Endothelial cell of umbilical vein (primary cell): Measurements from ENCODE around the gene TKT. TPM values are rescaled to one million over a fixed set of nuclear protein-coding genes. Genes with fewer than 3 reads are reported as not detected.

Experiments
- BruUV-seq: library from RNA; stranded (reverse); fragments of 400-500 nt; replicated peaks from 2 replicates; lab custom pipeline; 2021; lab: Mats Ljungman, UMichigan
- CTCF ChIA-PET: fragments of 300-600, 350-600 bp; sonication (Branson Sonifier 250); formaldehyde crosslinking; loops from one replicate; lab custom pipeline; 2021; ENCODE audit warnings: antibody characterized with exemption, inconsistent platforms; lab: Charles Lee
- POLR2A ChIA-PET: fragments of 300-600, 350-600 bp; sonication (Branson Sonifier 250); formaldehyde crosslinking; loops from one replicate; lab custom pipeline; 2021; ENCODE audit warnings: antibody characterized with exemption, inconsistent platforms; lab: Charles Lee
- DNase-seq: peaks from one replicate; pipeline ENCODE4 v3.0.0-alpha.2; 2011; ENCODE audit warnings: low read depth, low spot score
- FAIRE-seq: peaks from 2 replicates; lab custom pipeline; 2011; peaks lifted over from hg19 to GRCh38; lab: Jason Lieb, UNC
- H2AFZ ChIP-seq: 2 replicates; pipeline ENCODE4 v1.6.0; 2012; ENCODE audit warnings: low read depth, low read length, control low read depth, inconsistent platforms
- H3K27ac ChIP-seq: 2 replicates; pipeline ENCODE4 v1.5.1; 2011; ENCODE audit warnings: low read depth, mild to moderate bottlenecking, control low read depth, low read length, moderate library complexity; ENCODE audit not compliant: insufficient read depth
- H3K27me3 ChIP-seq, 2 experiments: 2 replicates each; pipeline versions ENCODE4 v1.6.0 to v1.6.1; 2011; ENCODE audit warnings: low read length in 2 of 2, mixed read lengths in 1 of 2; ENCODE audit not compliant: control insufficient read depth in 2 of 2, insufficient read depth in 2 of 2
- H3K36me3 ChIP-seq, 2 experiments: 2 replicates in 1 of 2; 3 replicates in 1 of 2; pipeline ENCODE4 v1.5.1; 2011; ENCODE audit warnings: low read length in 2 of 2, mild to moderate bottlenecking in 1 of 2, moderate library complexity in 1 of 2; ENCODE audit not compliant: control insufficient read depth in 2 of 2, insufficient read depth in 2 of 2; ENCODE audit errors: extremely low read depth in 1 of 2
- H3K4me1 ChIP-seq: 3 replicates; pipeline ENCODE4 v1.5.1; 2011; ENCODE audit warnings: mild to moderate bottlenecking, low read length; ENCODE audit not compliant: control insufficient read depth, insufficient read depth; ENCODE audit errors: extremely low read depth
- H3K4me2 ChIP-seq: 2 replicates; pipeline ENCODE4 v1.6.1; 2011; ENCODE audit warnings: low read length, control low read depth, mixed read lengths; ENCODE audit not compliant: insufficient read depth
- H3K4me3 ChIP-seq, 3 experiments: fragments of 200-600 bp in 1 of 3; sonication (generic), shearing (Covaris generic) in 1 of 3; replicated peaks in 1 of 3; 2 replicates each; pipeline ENCODE4 v1.5.1; 2011 to 2016; ENCODE audit warnings: control low read depth in 3 of 3, low read length in 3 of 3, mild to moderate bottlenecking in 2 of 3, inconsistent platforms in 1 of 3, low read depth in 1 of 3, moderate library complexity in 1 of 3; ENCODE audit not compliant: insufficient read depth in 1 of 3
- H3K79me2 ChIP-seq: 2 replicates; pipeline ENCODE4 v1.6.0; 2012; ENCODE audit warnings: low read length, inconsistent platforms; ENCODE audit not compliant: control insufficient read depth, insufficient read depth
- H3K9ac ChIP-seq: replicated peaks from 2 replicates; pipeline ENCODE3; 2011; ENCODE audit warnings: low read length, control low read depth; ENCODE audit not compliant: insufficient read depth; ENCODE audit errors: extremely low read depth
- H3K9me1 ChIP-seq: replicated peaks from 3 replicates; pipeline ENCODE4 v1.6.0; 2011; ENCODE audit warnings: mild to moderate bottlenecking, low read length; ENCODE audit not compliant: control insufficient read depth, insufficient read depth; ENCODE audit errors: extremely low read depth
- H3K9me3 ChIP-seq: replicated peaks from 2 replicates; pipeline ENCODE4 v1.5.1; 2012; ENCODE audit warnings: low read length, inconsistent platforms; ENCODE audit not compliant: control insufficient read depth, insufficient read depth
- H4K20me1 ChIP-seq: replicated peaks from 2 replicates; pipeline ENCODE3; 2011; ENCODE audit warnings: mild to moderate bottlenecking, low read length; ENCODE audit not compliant: control insufficient read depth, insufficient read depth; ENCODE audit errors: extremely low read depth
- EZH2 ChIP-seq: IDR thresholded peaks from 2 replicates; pipeline ENCODE4 v1.6.1; 2012; ENCODE audit warnings: borderline replicate concordance, low read depth, mild to moderate bottlenecking, moderate library complexity, low read length, inconsistent platforms; ENCODE audit not compliant: severe bottlenecking
- JUN ChIP-seq: IDR thresholded peaks from 2 replicates; pipeline ENCODE4 v1.6.1; 2011; ENCODE audit warnings: borderline replicate concordance, low read depth; ENCODE audit not compliant: insufficient read length, insufficient read depth
- MYC ChIP-seq: IDR thresholded peaks from one replicate; pipeline ENCODE4 v1.6.1; 2011; ENCODE audit warnings: mild to moderate bottlenecking, low read depth, low read length
- POLR2A ChIP-seq: IDR thresholded peaks from 2 replicates; pipeline ENCODE4 v1.6.1; 2012; ENCODE audit warnings: low read depth, mild to moderate bottlenecking, control low read depth, low read length
- POLR2AphosphoS5 ChIP-seq: IDR thresholded peaks from 2 replicates; pipeline ENCODE4 v1.6.1; 2012; ENCODE audit warnings: low read depth, mild to moderate bottlenecking, control low read depth, low read length, moderate library complexity; ENCODE audit not compliant: insufficient read depth
- dilution Hi-C: fragments of 300-500 bp; cut with MboI; formaldehyde crosslinking; loops from one replicate; pipeline ENCODE4 v1.15.0; 2019; ENCODE audit warnings: low sequenced_read_pairs; ENCODE audit not compliant: extremely low pct_ligation_motif_present
- intact Hi-C: fragments of 100-400 bp; cut with micrococcal nuclease; formaldehyde crosslinking; loops from one replicate; pipeline ENCODE4 v1.10.0; 2022
- polyA plus RNA-seq, 4 experiments: library from polyadenylated mRNA; depleted of rRNA in 3 of 4; stranded (reverse) in 3 of 4; unstranded in 1 of 4; fragments of >200 nt; gene quantifications; 2 replicates each; pipeline versions ENCODE4 v1.2.1 to v1.2.3, GENCODE V29; 2011 to 2012; ENCODE audit warnings: missing spikeins in 1 of 4
- total RNA-seq: library from RNA; stranded (reverse); gene quantifications from 2 replicates; pipeline ENCODE4 v1.2.3, GENCODE V29; 2021
- TF ChIP-seq, protein P1 (sequence below), 2 donors: IDR thresholded peaks; 1 replicate in 1 of 2; 2 replicates in 1 of 2; pipeline ENCODE4 v1.5.1; 2011; ENCODE audit warnings: low read length in 2 of 2, mild to moderate bottlenecking in 2 of 2, moderate library complexity in 2 of 2, control low read depth in 1 of 2, inconsistent platforms in 1 of 2, low read depth in 1 of 2; ENCODE audit not compliant: insufficient read depth in 1 of 2; ENCODE audit errors: extremely low read depth in 1 of 2

TKT gene
- total and polyA plus RNA-seq, 2 donors (not counting 3 experiments of a cell fraction or from before 2014, with no cell fraction given), result 287 to 586 TPM

- no peaks in the 10 kb centered on the region for H3K9me3 ChIP-seq
- no TSS peak for BruUV-seq
- dilution Hi-C loops, result no loop called here
- no peak overlapping the region for H3K4me3 ChIP-seq
- ChIA-PET POLR2A (no interaction called here), CTCF (interaction anchor here (0.5 to 8.2 kb wide), 8 partner anchors 33 to 510 kb away, joined by 3 to 199 read pairs (median 4); no protein-coding TSS in a partner anchor)
- DNase-seq, result no peak
- H2AFZ ChIP-seq, result no peak overlapping the region
- intact Hi-C loops, result no loop called here
- H3K4me2 ChIP-seq, result no peak overlapping the region
- H3K36me3 ChIP-seq, result no peaks in the 10 kb centered on the region
- no peak overlapping the region for H3K27ac ChIP-seq
- H3K9me1 ChIP-seq, result no peaks in the 10 kb centered on the region
- H3K9ac ChIP-seq, result no peak overlapping the region
- FAIRE-seq, result no peak
- no peak for TF ChIP-seq JUN
- TF ChIP-seq POLR2A, result no peak
- no peak for TF ChIP-seq MYC
- TF ChIP-seq POLR2AphosphoS5, result no peak
- TF ChIP-seq, protein P1, sequence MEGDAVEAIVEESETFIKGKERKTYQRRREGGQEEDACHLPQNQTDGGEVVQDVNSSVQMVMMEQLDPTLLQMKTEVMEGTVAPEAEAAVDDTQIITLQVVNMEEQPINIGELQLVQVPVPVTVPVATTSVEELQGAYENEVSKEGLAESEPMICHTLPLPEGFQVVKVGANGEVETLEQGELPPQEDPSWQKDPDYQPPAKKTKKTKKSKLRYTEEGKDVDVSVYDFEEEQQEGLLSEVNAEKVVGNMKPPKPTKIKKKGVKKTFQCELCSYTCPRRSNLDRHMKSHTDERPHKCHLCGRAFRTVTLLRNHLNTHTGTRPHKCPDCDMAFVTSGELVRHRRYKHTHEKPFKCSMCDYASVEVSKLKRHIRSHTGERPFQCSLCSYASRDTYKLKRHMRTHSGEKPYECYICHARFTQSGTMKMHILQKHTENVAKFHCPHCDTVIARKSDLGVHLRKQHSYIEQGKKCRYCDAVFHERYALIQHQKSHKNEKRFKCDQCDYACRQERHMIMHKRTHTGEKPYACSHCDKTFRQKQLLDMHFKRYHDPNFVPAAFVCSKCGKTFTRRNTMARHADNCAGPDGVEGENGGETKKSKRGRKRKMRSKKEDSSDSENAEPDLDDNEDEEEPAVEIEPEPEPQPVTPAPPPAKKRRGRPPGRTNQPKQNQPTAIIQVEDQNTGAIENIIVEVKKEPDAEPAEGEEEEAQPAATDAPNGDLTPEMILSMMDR (IDR thresholded peaks at IDR 0.05; ENCODE audit: extremely low read depth in 1 of 2, insufficient read depth in 1 of 2, low read depth in 1 of 2, low read length in 2 of 2), result peak in 1 of 2 donors; percentile 8
- no peak for TF ChIP-seq EZH2
- no peaks in the 10 kb centered on the region for H3K27me3 ChIP-seq
- H4K20me1 ChIP-seq, result no peaks in the 10 kb centered on the region
- H3K4me1 ChIP-seq, result peaks cover 11% of the 10 kb centered on the region
- H3K79me2 ChIP-seq, result no peaks in the 10 kb centered on the region
Observed at GRCh38 chr3:53198256-53198977, 57.4 kb downstream of the TKT start.
